Esophagus squamous epithelium (tissue), 5 donors: ENCODE measurements around the gene EPN3. TPM values are rescaled to one million over a fixed set of nuclear protein-coding genes. Genes with fewer than 3 reads are reported as not detected.

ENCODE experiments used
- DNase-seq: peaks from one replicate; lab custom pipeline; 2025; lab: John Stamatoyannopoulos, UW
- H3K27ac ChIP-seq, 4 donors: fragments of 200-600 bp; sonication (generic); one replicate each; pipeline ENCODE4 v1.5.1; 2016 to 2019; ENCODE audit warnings: mild to moderate bottlenecking in 1 of 4
- H3K27me3 ChIP-seq, 4 donors: fragments of 200-600 bp; sonication (generic); 1 replicate in 3 of 4; 2 replicates in 1 of 4; pipeline versions ENCODE4 v1.5.1 to v1.6.0; 2017 to 2021; ENCODE audit warnings: antibody characterized with exemption in 1 of 4
- H3K36me3 ChIP-seq, 3 donors: fragments of 200-600 bp; sonication (generic); one replicate each; pipeline ENCODE4 v1.5.1; 2016 to 2019
- H3K4me1 ChIP-seq, 3 donors: fragments of 200-600 bp; sonication (generic); one replicate each; pipeline ENCODE4 v1.5.1; 2017 to 2019
- H3K4me3 ChIP-seq, 4 donors: fragments of 200-600 bp; sonication (generic); 1 replicate in 3 of 4; 2 replicates in 1 of 4; pipeline ENCODE4 v1.5.1; 2016 to 2019; ENCODE audit warnings: mild to moderate bottlenecking in 2 of 4, moderate library complexity in 1 of 4
- H3K9me3 ChIP-seq, 3 donors: fragments of 200-600 bp; sonication (generic); one replicate each; pipeline ENCODE4 v1.5.1; 2016 to 2019
- CTCF ChIP-seq, 6 experiments: fragments of 450-650 bp in 4 of 6; fragments of 200-600 bp in 2 of 6; sonication (generic) in 2 of 6; IDR thresholded peaks; one replicate each; pipeline ENCODE4 v1.5.1; 2016 to 2019; ENCODE audit warnings: antibody characterized with exemption in 6 of 6, mild to moderate bottlenecking in 4 of 6, moderate library complexity in 4 of 6
- POLR2A ChIP-seq, 4 donors: fragments of 450-650 bp; IDR thresholded peaks; one replicate each; pipeline ENCODE4 v1.6.1; 2017; ENCODE audit warnings: antibody characterized with exemption in 4 of 4, mild to moderate bottlenecking in 4 of 4, moderate library complexity in 3 of 4
- WGBS, 2 donors: methylation state at CpG; one replicate each; pipeline ENCODE4 v1.1.5; 2018; 5-methylcytosine and 5-hydroxymethylcytosine counted together
- intact Hi-C: fragments of 100-400 bp; cut with DNase I; formaldehyde crosslinking; loops from one replicate; pipeline ENCODE4 v1.15.0; 2022
- total RNA-seq, 4 donors: library from RNA; depleted of rRNA; stranded (reverse); fragments of >200 nt; gene quantifications; one replicate each; pipeline ENCODE4 v1.1.0, GENCODE V29; 2016
- donor health status: DM: yes; HTN: yes; CAD: no.

EPN3 gene
- total RNA-seq, 4 donors from 2014 or later, result 24.5 to 111 (median 51.8) TPM

- no peak for DNase-seq
- Histone ChIP-seq H3K9me3 (no peaks in the 10 kb centered on the region), H3K4me3 (no peak overlapping the region), H3K4me1 (peaks cover 0 to 33% (median 0%) of the 10 kb centered on the region in 3 donors), H3K36me3 (no peaks in the 10 kb centered on the region), H3K27ac (no peak overlapping the region), H3K27me3 (no peaks in the 10 kb centered on the region)
- TF ChIP-seq POLR2A (IDR thresholded peaks at IDR 0.05), result no peak
- TF ChIP-seq CTCF (IDR thresholded peaks at IDR 0.05), result no peak
- 86% methylated on average over 2 of the region's 2 CpGs; no CpG with 5 or more reads in 1 of the 2 donors for WGBS, 2 donors
- intact Hi-C loops, result no loop called here
Measured at GRCh38 chr17:50521514-50521913, 11.0 kb upstream of the EPN3 start.

DNA sequence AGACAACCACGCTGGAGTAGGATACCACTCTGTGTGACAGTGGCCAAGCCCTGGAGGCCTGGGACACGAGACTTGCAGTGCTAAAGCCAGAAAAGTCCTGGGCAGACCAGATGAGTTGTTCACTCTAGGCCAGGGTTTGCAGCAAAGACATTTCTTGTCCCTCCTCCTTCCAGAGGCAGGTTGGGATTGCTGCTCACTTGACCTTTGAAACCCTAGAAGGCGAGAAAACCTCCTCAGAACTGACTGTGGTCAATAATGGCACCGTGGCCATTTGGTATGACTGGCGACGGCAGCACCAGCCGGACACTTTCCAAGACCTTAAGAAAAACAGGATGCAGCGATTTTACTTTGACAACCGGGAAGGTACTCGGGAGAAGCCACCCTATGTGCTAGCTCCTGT lies 9.8 kb upstream of the EPN3 start:
- Histone ChIP-seq H3K36me3 (no peaks in the 10 kb centered on the region), H3K27me3 (no peaks in the 10 kb centered on the region), H3K27ac (no peak overlapping the region), H3K4me1 (peaks cover 0 to 24% (median 0%) of the 10 kb centered on the region in 3 donors), H3K9me3 (no peaks in the 10 kb centered on the region), H3K4me3 (no peak overlapping the region)
- WGBS, 2 donors, result 89 to 98% methylated on average over 8 to 9 of the region's 10 CpGs
- DNase-seq, result no peak
- intact Hi-C loops, result no loop called here
- no peak for TF ChIP-seq CTCF (IDR thresholded peaks at IDR 0.05)
- no peak for TF ChIP-seq POLR2A (IDR thresholded peaks at IDR 0.05)

GRCh38 chr17:50523208-50523607 lies 9.3 kb upstream of the EPN3 start:
- Histone ChIP-seq H3K27ac (no peak overlapping the region), H3K4me1 (peaks cover 0 to 24% (median 0%) of the 10 kb centered on the region in 3 donors), H3K27me3 (no peaks in the 10 kb centered on the region), H3K9me3 (no peaks in the 10 kb centered on the region), H3K36me3 (no peaks in the 10 kb centered on the region), H3K4me3 (no peak overlapping the region)
- WGBS, 2 donors, result 33 to 58% methylated on average over 1 to 2 of the region's 2 CpGs
- no peak for TF ChIP-seq CTCF (IDR thresholded peaks at IDR 0.05)
- no peak for TF ChIP-seq POLR2A (IDR thresholded peaks at IDR 0.05)
- intact Hi-C loops, result no loop called here
- DNase-seq, result no peak

GRCh38 chr17:50524838-50525237 lies 7.7 kb upstream of the EPN3 start:
- Histone ChIP-seq H3K4me3 (no peak overlapping the region), H3K9me3 (no peaks in the 10 kb centered on the region), H3K27ac (no peak overlapping the region), H3K27me3 (peaks cover 0 to 15% (median 0%) of the 10 kb centered on the region in 4 donors), H3K4me1 (peaks cover 0 to 15% (median 0%) of the 10 kb centered on the region in 3 donors), H3K36me3 (no peaks in the 10 kb centered on the region)
- intact Hi-C loops, result no loop called here
- DNase-seq, result no peak
- TF ChIP-seq CTCF (IDR thresholded peaks at IDR 0.05), result no peak
- no peak for TF ChIP-seq POLR2A (IDR thresholded peaks at IDR 0.05)
- 87 to 100% methylated on average over 3 to 10 of the region's 18 CpGs for WGBS, 2 donors

DNA sequence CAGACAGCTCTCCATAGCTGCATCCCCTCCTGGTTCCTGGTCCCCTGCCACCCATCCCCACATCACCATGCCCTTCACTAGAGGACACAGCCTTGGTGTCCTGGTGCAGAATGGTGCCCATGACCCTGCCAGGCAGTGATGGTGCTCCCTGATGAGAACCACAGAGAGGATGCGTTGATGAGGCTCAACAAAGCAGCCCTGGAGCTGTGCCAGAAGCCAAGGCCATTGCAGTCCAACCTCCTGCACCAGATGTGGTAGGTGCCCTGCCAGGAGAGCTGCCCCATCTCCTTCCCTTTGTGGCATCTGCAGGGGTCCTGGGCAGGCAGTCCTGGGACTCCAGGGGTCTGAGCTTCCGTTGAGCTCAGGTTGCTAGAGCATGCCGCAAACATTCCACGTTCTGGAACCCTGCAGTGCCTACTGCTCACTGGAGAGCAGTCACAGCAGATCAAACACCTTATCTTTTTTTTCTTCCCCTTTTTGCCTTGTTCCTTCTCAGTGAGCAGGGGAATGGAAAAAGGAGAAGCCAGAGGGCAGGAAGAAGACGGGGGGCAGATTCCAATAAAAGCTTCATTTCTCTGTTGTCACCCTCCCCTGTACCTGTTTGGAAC lies 5.3 kb upstream of the EPN3 start:
- no peak for TF ChIP-seq POLR2A (IDR thresholded peaks at IDR 0.05)
- TF ChIP-seq CTCF (IDR thresholded peaks at IDR 0.05), result no peak
- Histone ChIP-seq H3K27me3 (peaks cover 0 to 38% (median 2%) of the 10 kb centered on the region in 4 donors), H3K4me3 (no peak overlapping the region), H3K36me3 (no peaks in the 10 kb centered on the region), H3K9me3 (no peaks in the 10 kb centered on the region), H3K27ac (no peak overlapping the region), H3K4me1 (peaks cover 4 to 25% (median 5%) of the 10 kb centered on the region in 3 donors)
- WGBS, 2 donors, result 0 to 70% methylated on average over 1 to 4 of the region's 5 CpGs
- no peak for DNase-seq
- intact Hi-C loops, result no loop called here
